Endothelial cell (in vitro differentiated cells): ENCODE measurements around the gene DLG1. TPM values are rescaled to one million over a fixed set of nuclear protein-coding genes. Genes with fewer than 3 reads are reported as not detected.

Source experiments
- DNase-seq: peaks from one replicate; pipeline ENCODE4 v3.0.0; 2021; ENCODE audit warnings: low spot score
- H3K27ac Mint-ChIP-seq: one replicate; pipeline ENCODE4 v1.8.0; 2021; ENCODE audit warnings: mixed read lengths, inconsistent platforms; ENCODE audit not compliant: unreplicated experiment
- H3K27me3 Mint-ChIP-seq: one replicate; pipeline ENCODE4 v1.8.0; 2021; ENCODE audit warnings: mild to moderate bottlenecking, moderate library complexity, mixed read lengths, inconsistent platforms; ENCODE audit not compliant: unreplicated experiment
- H3K36me3 Mint-ChIP-seq: one replicate; pipeline ENCODE4 v1.8.0; 2021; ENCODE audit warnings: mild to moderate bottlenecking, low read depth, mixed read lengths, inconsistent platforms; ENCODE audit not compliant: unreplicated experiment
- H3K4me1 Mint-ChIP-seq: one replicate; pipeline ENCODE4 v1.8.0; 2021; ENCODE audit warnings: mild to moderate bottlenecking, mixed read lengths, inconsistent platforms; ENCODE audit not compliant: unreplicated experiment
- H3K4me3 Mint-ChIP-seq: one replicate; pipeline ENCODE4 v1.8.0; 2021; ENCODE audit warnings: mild to moderate bottlenecking, mixed read lengths, inconsistent platforms; ENCODE audit not compliant: unreplicated experiment
- H3K9me3 Mint-ChIP-seq: one replicate; pipeline ENCODE4 v1.8.0; 2021; ENCODE audit warnings: mixed read lengths, inconsistent platforms; ENCODE audit not compliant: unreplicated experiment
- CTCF ChIP-seq: fragments of 200-600 bp; sonication (generic); IDR thresholded peaks from one replicate; pipeline ENCODE4 v1.5.0; 2021; ENCODE audit warnings: antibody characterized with exemption; ENCODE audit not compliant: unreplicated experiment
- total RNA-seq: library from RNA; stranded (reverse); fragmentation: NEBNext Ultra II Directional; extraction: Animal tissue kit (Norgen Biotek cat#: 25700); gene quantifications from one replicate; pipeline ENCODE4 v1.2.1, GENCODE V29; 2021; ENCODE audit not compliant: unreplicated experiment

Gene DLG1
- total RNA-seq, 1 donor from 2014 or later, result 75.5 TPM

- DNase-seq, result no peak
These were observed 11.3 kb upstream of the DLG1 start for GRCh38 chr3:197309528-197310361.

GRCh38 chr3:197308591-197308990 lies 10.2 kb upstream of the DLG1 start:
- H3K4me1 Mint-ChIP-seq, result peaks cover 11% of the 10 kb centered on the region
- H3K27me3 Mint-ChIP-seq, result peaks cover 2% of the 10 kb centered on the region
- no peak for DNase-seq
- no peaks in the 10 kb centered on the region for H3K9me3 Mint-ChIP-seq
- no peak overlapping the region for H3K27ac Mint-ChIP-seq
- H3K36me3 Mint-ChIP-seq, result no peaks in the 10 kb centered on the region
- TF ChIP-seq CTCF, result no peak
- H3K4me3 Mint-ChIP-seq, result no peak overlapping the region

More at GRCh38 chr3:197309528-197310361, 11.3 kb upstream of the DLG1 start:
- no peaks in the 10 kb centered on the region for H3K36me3 Mint-ChIP-seq
- no peak overlapping the region for H3K4me3 Mint-ChIP-seq
- H3K27me3 Mint-ChIP-seq, result peaks cover 2% of the 10 kb centered on the region
- peaks cover 11% of the 10 kb centered on the region for H3K4me1 Mint-ChIP-seq
- H3K9me3 Mint-ChIP-seq, result no peaks in the 10 kb centered on the region
- H3K27ac Mint-ChIP-seq, result no peak overlapping the region
- TF ChIP-seq CTCF, result no peak

- Mint-ChIP-seq H3K4me1 (peaks cover 11% of the 10 kb centered on the region), H3K27ac (no peak overlapping the region), H3K27me3 (peaks cover 2% of the 10 kb centered on the region), H3K36me3 (no peaks in the 10 kb centered on the region), H3K9me3 (no peaks in the 10 kb centered on the region), H3K4me3 (no peak overlapping the region)
- no peak for TF ChIP-seq CTCF
- no peak for DNase-seq
These were observed 8.1 kb upstream of the DLG1 start for GRCh38 chr3:197306374-197307086.

GRCh38 chr3:197305854-197306253 lies 7.4 kb upstream of the DLG1 start:
- H3K27ac Mint-ChIP-seq, result no peak overlapping the region

More at GRCh38 chr3:197305854-197306253, 7.4 kb upstream of the DLG1 start:
- peaks cover 5% of the 10 kb centered on the region for H3K4me1 Mint-ChIP-seq
- no peak for DNase-seq
- no peak for TF ChIP-seq CTCF
- peaks cover 2% of the 10 kb centered on the region for H3K27me3 Mint-ChIP-seq
- no peaks in the 10 kb centered on the region for H3K9me3 Mint-ChIP-seq
- no peak overlapping the region for H3K4me3 Mint-ChIP-seq
- H3K36me3 Mint-ChIP-seq, result no peaks in the 10 kb centered on the region
